ENCODE data around the gene GNAQ. TPM values are rescaled to one million over a fixed set of nuclear protein-coding genes. Genes with fewer than 3 reads are reported as not detected.

The GNAQ gene
- 46.7 and 52.1 TPM in 2 replicates for total RNA-seq (ENCODE audit: low replicate concordance)
- long read RNA-seq, partial matches to known transcripts, result 8 of 26 reads
- long read RNA-seq, other reads (novel, unspliced or antisense), result 18 of 26 reads

GRCh38 chr9:78031444-78031892, at the start of gene GNAQ:
GNAQ (minus strand) TSS chr9:78031811; CDS start chr9:78031235, 576 bp downstream.
- DNase-seq (ENCODE audit: extremely low spot score, unreplicated experiment), result peak; percentile 76
- H3K9me3 Mint-ChIP-seq, result no peaks in the 10 kb centered on the region

GRCh38 chr9:78074385-78075291, 43.0 kb upstream of the GNAQ start:
- Mint-ChIP-seq H3K27me3 (peaks cover 21% of the 10 kb centered on the region), H3K9me3 (no peaks in the 10 kb centered on the region), H3K36me3 (no peaks in the 10 kb centered on the region), H3K27ac (no peak overlapping the region), H3K4me1 (ENCODE audit: unreplicated experiment) (no peaks in the 10 kb centered on the region), H3K4me3 (no peak overlapping the region)
- DNase-seq (ENCODE audit: extremely low spot score, unreplicated experiment), result no peak
- TF ChIP-seq CTCF (conservative IDR thresholded peaks at IDR 0.05), result no peak

More at GRCh38 chr9:78031444-78031892, at the start of gene GNAQ:
- Mint-ChIP-seq H3K36me3 (peaks cover 4% of the 10 kb centered on the region), H3K27ac (peak within 1 kb of the TSS; percentile 93), H3K4me3 (peak within 1 kb of the TSS; percentile 94), H3K4me1 (ENCODE audit: unreplicated experiment) (peaks cover 40% of the 10 kb centered on the region), H3K27me3 (no peaks in the 10 kb centered on the region)
- no peak for TF ChIP-seq CTCF (conservative IDR thresholded peaks at IDR 0.05)

- Mint-ChIP-seq H3K4me3 (no peak overlapping the region), H3K36me3 (no peaks in the 10 kb centered on the region)
Measured at GRCh38 chr9:78073722-78074121, 42.1 kb upstream of the GNAQ start.

GRCh38 chr9:78072586-78073199, 41.1 kb upstream of the GNAQ start:
- no peaks in the 10 kb centered on the region for H3K36me3 Mint-ChIP-seq
- DNase-seq (ENCODE audit: extremely low spot score, unreplicated experiment), result no peak
- no peak overlapping the region for H3K4me3 Mint-ChIP-seq
- H3K9me3 Mint-ChIP-seq, result no peaks in the 10 kb centered on the region
- TF ChIP-seq CTCF (conservative IDR thresholded peaks at IDR 0.05), result no peak
- H3K27me3 Mint-ChIP-seq, result peaks cover 20% of the 10 kb centered on the region
- H3K4me1 Mint-ChIP-seq (ENCODE audit: unreplicated experiment), result no peaks in the 10 kb centered on the region
- H3K27ac Mint-ChIP-seq, result no peak overlapping the region

More at GRCh38 chr9:78073722-78074121, 42.1 kb upstream of the GNAQ start:
- TF ChIP-seq CTCF (conservative IDR thresholded peaks at IDR 0.05), result no peak
- H3K27me3 Mint-ChIP-seq, result peaks cover 18% of the 10 kb centered on the region
- no peaks in the 10 kb centered on the region for H3K9me3 Mint-ChIP-seq
- no peaks in the 10 kb centered on the region for H3K4me1 Mint-ChIP-seq (ENCODE audit: unreplicated experiment)
- no peak overlapping the region for H3K27ac Mint-ChIP-seq
- DNase-seq (ENCODE audit: extremely low spot score, unreplicated experiment), result no peak

- no peak overlapping the region for H3K4me3 Mint-ChIP-seq
- peaks cover 18% of the 10 kb centered on the region for H3K27me3 Mint-ChIP-seq
- no peaks in the 10 kb centered on the region for H3K36me3 Mint-ChIP-seq
- no peak overlapping the region for H3K27ac Mint-ChIP-seq
- no peak for TF ChIP-seq CTCF (conservative IDR thresholded peaks at IDR 0.05)
- peaks cover 9% of the 10 kb centered on the region for H3K9me3 Mint-ChIP-seq
- DNase-seq (ENCODE audit: extremely low spot score, unreplicated experiment), result no peak
- H3K4me1 Mint-ChIP-seq (ENCODE audit: unreplicated experiment), result no peaks in the 10 kb centered on the region
Measured at GRCh38 chr9:78070521-78070920, 38.9 kb upstream of the GNAQ start.

Measured in type B pancreatic cell (in vitro differentiated cells).